Progenitor cell of endocrine pancreas (in vitro differentiated cells): ENCODE results near the gene FAM216B. TPM values are rescaled to one million over a fixed set of nuclear protein-coding genes. Genes with fewer than 3 reads are reported as not detected.

ENCODE experiments used
- DNase-seq: peaks from one replicate; pipeline ENCODE4 v3.0.0; 2021; ENCODE audit warnings: low spot score; ENCODE audit not compliant: unreplicated experiment
- H3K27ac Mint-ChIP-seq: 2 replicates; pipeline ENCODE4 v1.8.0; 2021; ENCODE audit warnings: mild to moderate bottlenecking, moderate library complexity, mixed read lengths
- H3K27me3 Mint-ChIP-seq: 2 replicates; pipeline ENCODE4 v1.8.0; 2021; ENCODE audit warnings: mixed read lengths
- H3K36me3 Mint-ChIP-seq: 2 replicates; pipeline ENCODE4 v1.8.0; 2022; ENCODE audit warnings: mixed read lengths; ENCODE audit not compliant: insufficient read depth
- H3K4me1 Mint-ChIP-seq: 2 replicates; pipeline ENCODE4 v1.8.0; 2021; ENCODE audit warnings: low read depth, mixed read lengths
- H3K4me3 Mint-ChIP-seq: 2 replicates; pipeline ENCODE4 v1.8.0; 2021; ENCODE audit warnings: low read depth, mild to moderate bottlenecking, moderate library complexity, mixed read lengths
- H3K9me3 Mint-ChIP-seq: 2 replicates; pipeline ENCODE4 v1.8.0; 2021; ENCODE audit warnings: low read depth, mixed read lengths
- CTCF ChIP-seq: fragments of 200-600 bp; sonication (generic); IDR thresholded peaks from one replicate; pipeline ENCODE4 v1.5.0; 2021; ENCODE audit warnings: antibody characterized with exemption, mild to moderate bottlenecking; ENCODE audit not compliant: unreplicated experiment
- total RNA-seq: library from RNA; stranded (reverse); gene quantifications from 2 replicates; pipeline ENCODE4 v1.2.1, GENCODE V29; 2021

Gene FAM216B
- total RNA-seq, 1 donor from 2014 or later = not detected

GRCh38 chr13:42758515-42758914 lies 22.9 kb upstream of the FAM216B start:
- no peak for TF ChIP-seq CTCF
- peaks cover 7% of the 10 kb centered on the region for H3K9me3 Mint-ChIP-seq
- H3K27me3 Mint-ChIP-seq = peaks cover 21% of the 10 kb centered on the region
- no peak for DNase-seq
- H3K4me1 Mint-ChIP-seq = peaks cover 15% of the 10 kb centered on the region
- H3K4me3 Mint-ChIP-seq = no peak overlapping the region
- no peak overlapping the region for H3K27ac Mint-ChIP-seq
- peaks cover 2% of the 10 kb centered on the region for H3K36me3 Mint-ChIP-seq

GRCh38 chr13:42760951-42761350 lies 20.4 kb upstream of the FAM216B start:
- Mint-ChIP-seq H3K36me3 (peaks cover 2% of the 10 kb centered on the region), H3K9me3 (peaks cover 7% of the 10 kb centered on the region), H3K27ac (no peak overlapping the region), H3K27me3 (peaks cover 12% of the 10 kb centered on the region), H3K4me1 (peaks cover 17% of the 10 kb centered on the region), H3K4me3 (no peak overlapping the region)
- DNase-seq = no peak
- no peak for TF ChIP-seq CTCF

- Mint-ChIP-seq H3K4me3 (no peak overlapping the region), H3K27ac (no peak overlapping the region), H3K27me3 (peaks cover 7% of the 10 kb centered on the region), H3K36me3 (peaks cover 2% of the 10 kb centered on the region), H3K4me1 (peaks cover 19% of the 10 kb centered on the region), H3K9me3 (peaks cover 8% of the 10 kb centered on the region)
- DNase-seq = no peak
- no peak for TF ChIP-seq CTCF
Observed at GRCh38 chr13:42762251-42762650, 19.1 kb upstream of the FAM216B start.

GRCh38 chr13:42762917-42763316 lies 18.5 kb upstream of the FAM216B start:
- no peak overlapping the region for H3K4me3 Mint-ChIP-seq
- TF ChIP-seq CTCF = no peak
- peaks cover 3% of the 10 kb centered on the region for H3K27me3 Mint-ChIP-seq
- H3K9me3 Mint-ChIP-seq = peaks cover 2% of the 10 kb centered on the region
- H3K36me3 Mint-ChIP-seq = no peaks in the 10 kb centered on the region
- DNase-seq = no peak
- H3K4me1 Mint-ChIP-seq = peaks cover 17% of the 10 kb centered on the region
- H3K27ac Mint-ChIP-seq = no peak overlapping the region

- Mint-ChIP-seq H3K9me3 (peaks cover 2% of the 10 kb centered on the region), H3K27ac (no peak overlapping the region), H3K27me3 (no peaks in the 10 kb centered on the region), H3K4me1 (peaks cover 8% of the 10 kb centered on the region), H3K36me3 (no peaks in the 10 kb centered on the region), H3K4me3 (no peak overlapping the region)
- TF ChIP-seq CTCF = no peak
- no peak for DNase-seq
Observed at GRCh38 chr13:42766016-42766415, 15.4 kb upstream of the FAM216B start.
